ENCODE measurements around the gene MIER3. TPM values are rescaled to one million over a fixed set of nuclear protein-coding genes. Genes with fewer than 3 reads are reported as not detected.

MIER3 gene
- total RNA-seq, 1 experiment from 2014 or later: 44.8 TPM

DNA sequence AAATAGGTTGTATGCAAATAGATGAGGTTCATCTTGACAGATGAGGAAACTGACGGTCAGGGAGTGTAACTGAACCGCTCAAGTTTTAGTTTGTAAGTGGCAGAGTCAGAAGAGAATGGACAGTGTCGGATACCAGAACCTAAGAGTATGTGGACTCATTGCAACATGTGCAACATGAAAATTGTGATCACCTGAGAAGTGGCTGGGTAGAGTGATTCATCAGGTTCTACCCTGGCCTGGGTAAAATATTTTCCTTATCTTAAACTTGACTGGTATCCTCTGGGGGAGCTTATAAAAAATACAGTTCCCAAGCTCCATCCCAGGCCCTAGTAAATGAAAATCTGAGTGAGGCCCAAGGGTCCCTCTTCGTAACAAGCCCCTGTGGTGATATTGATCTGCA, 35.2 kb upstream of the MIER3 start:
- no peak overlapping the region for H3K56ac ChIP-seq (ENCODE audit: insufficient read length, low read depth, low read length)
- H2AK5ac ChIP-seq (ENCODE audit: insufficient read length, low read length): no peak overlapping the region
- H3K9ac ChIP-seq (ENCODE audit: extremely low read depth, insufficient read length, low read length): no peak overlapping the region
- no peak overlapping the region for H4K91ac ChIP-seq (ENCODE audit: insufficient read length, low read depth, low read length)
- no peak overlapping the region for H4K5ac ChIP-seq (ENCODE audit: insufficient read length, low read depth, low read length)
- no peak overlapping the region for H3K18ac ChIP-seq (ENCODE audit: insufficient read length, low read depth, low read length)
- H3K4me3 Mint-ChIP-seq: no peak overlapping the region
- no peak overlapping the region for H2BK5ac ChIP-seq (ENCODE audit: insufficient read length, low read length)
- H3K27me3 Mint-ChIP-seq (ENCODE audit: low read depth): no peaks in the 10 kb centered on the region
- H3K23ac ChIP-seq (ENCODE audit: insufficient read length, low read depth, low read length): no peak overlapping the region
- H3K36me3 Mint-ChIP-seq (ENCODE audit: insufficient read depth in 1 of 3, low read depth in 3 of 3): no peaks in the 10 kb centered on the region
- H3K27ac Mint-ChIP-seq: no peak overlapping the region
- H3K79me2 ChIP-seq (ENCODE audit: insufficient read depth, low read length): no peaks in the 10 kb centered on the region
- no peak overlapping the region for H3K14ac ChIP-seq (ENCODE audit: insufficient read depth, low read length)
- H2BK12ac ChIP-seq (ENCODE audit: insufficient read length, low read depth, low read length): no peak overlapping the region
- H3K9me3 ChIP-seq (ENCODE audit: control insufficient read depth, low read depth, low read length): no peaks in the 10 kb centered on the region
- TF ChIP-seq, protein P1, sequence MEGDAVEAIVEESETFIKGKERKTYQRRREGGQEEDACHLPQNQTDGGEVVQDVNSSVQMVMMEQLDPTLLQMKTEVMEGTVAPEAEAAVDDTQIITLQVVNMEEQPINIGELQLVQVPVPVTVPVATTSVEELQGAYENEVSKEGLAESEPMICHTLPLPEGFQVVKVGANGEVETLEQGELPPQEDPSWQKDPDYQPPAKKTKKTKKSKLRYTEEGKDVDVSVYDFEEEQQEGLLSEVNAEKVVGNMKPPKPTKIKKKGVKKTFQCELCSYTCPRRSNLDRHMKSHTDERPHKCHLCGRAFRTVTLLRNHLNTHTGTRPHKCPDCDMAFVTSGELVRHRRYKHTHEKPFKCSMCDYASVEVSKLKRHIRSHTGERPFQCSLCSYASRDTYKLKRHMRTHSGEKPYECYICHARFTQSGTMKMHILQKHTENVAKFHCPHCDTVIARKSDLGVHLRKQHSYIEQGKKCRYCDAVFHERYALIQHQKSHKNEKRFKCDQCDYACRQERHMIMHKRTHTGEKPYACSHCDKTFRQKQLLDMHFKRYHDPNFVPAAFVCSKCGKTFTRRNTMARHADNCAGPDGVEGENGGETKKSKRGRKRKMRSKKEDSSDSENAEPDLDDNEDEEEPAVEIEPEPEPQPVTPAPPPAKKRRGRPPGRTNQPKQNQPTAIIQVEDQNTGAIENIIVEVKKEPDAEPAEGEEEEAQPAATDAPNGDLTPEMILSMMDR (conservative IDR thresholded peaks at IDR 0.05): no peak
- H3K27me3 ChIP-seq (ENCODE audit: insufficient read depth, low read length): no peaks in the 10 kb centered on the region
- H3K27ac ChIP-seq (ENCODE audit: insufficient read length, low read depth, low read length): no peak overlapping the region
- H3K23me2 ChIP-seq (ENCODE audit: insufficient read length, low read depth, low read length, poor library complexity, severe bottlenecking): no peaks in the 10 kb centered on the region
- no peak for DNase-seq
- H3T11ph ChIP-seq (ENCODE audit: low read length): no peak overlapping the region
- H2BK20ac ChIP-seq (ENCODE audit: low read depth, low read length, poor library complexity, severe bottlenecking): no peak overlapping the region
- no peaks in the 10 kb centered on the region for H3K4me1 ChIP-seq (ENCODE audit: insufficient read depth, low read length)
- H4K8ac ChIP-seq (replicated peaks; ENCODE audit: insufficient read length, low read depth, low read length): no peak overlapping the region
- H2BK120ac ChIP-seq (ENCODE audit: low read depth, low read length, poor library complexity, severe bottlenecking): no peak overlapping the region
- H3K4me2 ChIP-seq (ENCODE audit: insufficient read depth, insufficient read length, low read length): no peak overlapping the region
- H2BK15ac ChIP-seq (ENCODE audit: low read depth, low read length): no peak overlapping the region
- no peaks in the 10 kb centered on the region for H3K4me1 Mint-ChIP-seq
- H4K20me1 ChIP-seq (ENCODE audit: control insufficient read depth, insufficient read depth, insufficient read length): no peaks in the 10 kb centered on the region
- H3K4ac ChIP-seq (ENCODE audit: low read depth, low read length): no peak overlapping the region
- H3K79me1 ChIP-seq (ENCODE audit: insufficient read depth, low read depth, low read length, poor library complexity, severe bottlenecking): no peaks in the 10 kb centered on the region
- no peak overlapping the region for H2AFZ ChIP-seq (ENCODE audit: low read length)
- WGBS (ENCODE audit: extremely low coverage, insufficient read length, low lambda C conversion rate): no CpG with 5 or more reads among the region's 4 CpGs
- H3K9me3 Mint-ChIP-seq: no peaks in the 10 kb centered on the region

Data from H9 (cell line).